Measurements from ENCODE around the gene CSRP1. TPM values are rescaled to one million over a fixed set of nuclear protein-coding genes. Genes with fewer than 3 reads are reported as not detected.

The CSRP1 gene
- total and polyA plus RNA-seq, 9 of the 15 experiments (the other 6 are each of a cell fraction or from before 2014, with no cell fraction given) = 6.8 to 39.4 (median 23.7) TPM

- H3K9ac ChIP-seq (ENCODE audit: insufficient read depth in 1 of 2, low read depth in 2 of 2, low read length in 2 of 2) = no peak overlapping the region
- no peak overlapping the region for H2AFZ ChIP-seq (ENCODE audit: low read depth, low read length)
- no peak overlapping the region for H3K4me3 ChIP-seq
- BruUV-seq (replicated peaks) = no TSS peak
- 2% methylated on average over 4 of the region's 4 CpGs for WGBS (ENCODE audit: insufficient coverage, low coverage, missing lambda C conversion rate)
- intact Hi-C loops (cut with micrococcal nuclease) = loop anchor here (10.0 kb wide), 1 partner anchor 350 kb away; no protein-coding TSS in a partner anchor
- H4K20me1 ChIP-seq (replicated peaks; ENCODE audit: control insufficient read depth, insufficient read depth, low read length) = no peaks in the 10 kb centered on the region
- no peaks in the 10 kb centered on the region for H3K79me2 ChIP-seq (ENCODE audit: control insufficient read depth, insufficient read depth, low read length)
- no peak for FAIRE-seq
- ATAC-seq = no peak
- no peaks in the 10 kb centered on the region for H3K9me3 ChIP-seq (replicated peaks; ENCODE audit: control insufficient read depth, insufficient read depth, low read depth, low read length)
- peak in 1 of 4 experiments; percentile 35 for DNase-seq (ENCODE audit: extremely low read depth in 1 of 4, low spot score in 3 of 4)
- no peaks in the 10 kb centered on the region for H3K9me1 ChIP-seq (ENCODE audit: control insufficient read depth, insufficient read depth, low read length)
- no peak overlapping the region for H3K27ac ChIP-seq (ENCODE audit: extremely low read depth, low read depth, low read length)
- H3K4me1 ChIP-seq (replicated peaks in 1 of 2; ENCODE audit: control insufficient read depth in 2 of 2, insufficient read depth in 2 of 2, low read length in 2 of 2) = peaks cover 0 to 7% of the 10 kb centered on the region in 2 experiments; a peak in 2 of 5 replicates
- no peaks in the 10 kb centered on the region for H3K36me3 ChIP-seq (ENCODE audit: control insufficient read depth, insufficient read depth, low read length)
- H3K4me2 ChIP-seq (ENCODE audit: insufficient read depth, low read length) = no peak overlapping the region
- in situ Hi-C loops (cut with MboI) = loop anchor here (5.0 kb wide), 1 partner anchor 68 kb away; no protein-coding TSS in a partner anchor
- POLR2A ChIA-PET = interaction anchor here (0.7 to 1.2 kb wide), 4 partner anchors 9 to 245 kb away, joined by 3 read pairs; no protein-coding TSS in a partner anchor
- peaks cover 8 to 19% of the 10 kb centered on the region in 2 experiments; a peak in 4 of 5 replicates for H3K27me3 ChIP-seq (ENCODE audit: control insufficient read depth in 2 of 2, insufficient read depth in 2 of 2, low read length in 2 of 2)
- CTCF ChIA-PET (ENCODE audit: low intra/inter-chr PET ratio) = interaction anchor here (8.0 kb wide), 1 partner anchor 37 kb away, joined by 90 read pairs; no protein-coding TSS in a partner anchor
- TF ChIP-seq MXI1 (IDR thresholded peaks at IDR 0.05; ENCODE audit: low read depth, low read length) (no peak), NFIX (CRISPR knock-in tag; IDR thresholded peaks at IDR 0.05; ENCODE audit: low read depth) (0 out of 2 replicates have a peak, but pooled peaks have one; percentile 10), FOSL1 (tag; conservative IDR thresholded peaks at IDR 0.05) (peak; percentile 12; the same call in 1 of the 2 replicates), LARP7 (IDR thresholded peaks at IDR 0.05) (no peak), PCBP2 (IDR thresholded peaks at IDR 0.05; ENCODE audit: low read depth, low read length, poor library complexity, severe bottlenecking) (no peak), ATF7 (IDR thresholded peaks at IDR 0.05) (peak; percentile 97), ZNF780A (CRISPR knock-in tag; IDR thresholded peaks at IDR 0.05) (no peak), ATF2 (CRISPR knock-in tag; IDR thresholded peaks at IDR 0.05) (peak; percentile 36; the same call in 1 of the 2 replicates), ZNF668 (CRISPR knock-in tag; IDR thresholded peaks at IDR 0.05) (no peak), RAD21 (CRISPR knock-in tag; conservative IDR thresholded peaks at IDR 0.05 in 1 of 2, IDR thresholded peaks at IDR 0.05 in 1 of 2) (0 out of 4 replicates have a peak, but pooled peaks of 1 of the 2 experiments have one; percentile 2), CCNT2 (IDR thresholded peaks at IDR 0.05; ENCODE audit: borderline replicate concordance, extremely low read depth, insufficient read length, low read depth, low read length) (no peak), ETS2 (tag; IDR thresholded peaks at IDR 0.05; ENCODE audit: borderline replicate concordance, poor library complexity, severe bottlenecking) (no peak), CREM (IDR thresholded peaks at IDR 0.05; ENCODE audit: low read depth) (peak; percentile 78), TCF3 (CRISPR knock-in tag; IDR thresholded peaks at IDR 0.05) (no peak), SMARCA5 (IDR thresholded peaks at IDR 0.05) (no peak), HOXB6 (CRISPR knock-in tag; IDR thresholded peaks at IDR 0.05; ENCODE audit: borderline replicate concordance) (no peak), ATF3 (IDR thresholded peaks at IDR 0.05) (peak; percentile 95), ATF3 (CRISPR knock-in tag; conservative IDR thresholded peaks at IDR 0.05) (no peak), JUN (IDR thresholded peaks at IDR 0.05; ENCODE audit: borderline replicate concordance, low read depth, low read length) (peak; percentile 35; the same call in 1 of the 2 replicates), JUN (CRISPR knock-in tag; IDR thresholded peaks at IDR 0.05; ENCODE audit: borderline replicate concordance) (no peak), RB1 (IDR thresholded peaks at IDR 0.05; ENCODE audit: low read depth) (0 out of 2 replicates have a peak, but pooled peaks have one; percentile 21), ZNF316 (IDR thresholded peaks at IDR 0.05) (peak; percentile 21; the same call in 1 of the 2 replicates), RAD51 (IDR thresholded peaks at IDR 0.05; ENCODE audit: borderline replicate concordance, low read depth) (no peak)
Observed at GRCh38 chr1:201444792-201445191, 62.1 kb downstream of the CSRP1 start.
